HEK293 (cell line): Measurements from ENCODE around the gene COQ7.

ENCODE experiments used
- CTCF ChIA-PET: fragments of 350-600 bp; formaldehyde crosslinking; extraction: SDS; loops from one replicate; lab custom pipeline; 2021; ENCODE audit warnings: antibody characterized with exemption; lab: Yijun Ruan, JAX
- POLR2A ChIA-PET: fragments of 300-600 bp; formaldehyde crosslinking; extraction: SDS; loops from one replicate; lab custom pipeline; 2020; ENCODE audit warnings: antibody characterized with exemption, inconsistent platforms; lab: Yijun Ruan, JAX
- H3K27ac ChIP-seq: fragments of 200-500 bp; sonication (Bioruptor generic); 2 replicates; pipeline ENCODE4 v1.5.1; 2014; ENCODE audit warnings: low read depth, low read length, control low read depth, inconsistent platforms; ENCODE audit errors: extremely low read depth
- H3K36me3 ChIP-seq, 2 experiments: fragments of 200-500 bp in 1 of 2; sonication (Bioruptor generic) in 1 of 2; 1 replicate in 1 of 2; 2 replicates in 1 of 2; pipeline ENCODE4 v1.5.1; 2014 to 2017; ENCODE audit warnings: inconsistent platforms in 2 of 2, low read length in 2 of 2; ENCODE audit not compliant: control insufficient read depth in 2 of 2, insufficient read depth in 1 of 2
- H3K4me1 ChIP-seq: fragments of 200-500 bp; sonication (Bioruptor generic); 2 replicates; pipeline ENCODE4 v1.5.1; 2014; ENCODE audit warnings: mild to moderate bottlenecking, low read length, inconsistent platforms; ENCODE audit not compliant: control insufficient read depth, insufficient read depth
- H3K4me3 ChIP-seq: 2 replicates; pipeline ENCODE4 v1.5.1; 2011; ENCODE audit warnings: low read depth, mild to moderate bottlenecking, control low read depth, low read length, moderate library complexity
- H3K9me3 ChIP-seq: fragments of 200-500 bp; sonication (Bioruptor generic); 2 replicates; pipeline ENCODE4 v1.5.1; 2014; ENCODE audit warnings: low read depth, low read length, inconsistent platforms; ENCODE audit not compliant: control insufficient read depth, insufficient read depth
- AEBP2 ChIP-seq: fragments of 450-650 bp; formaldehyde crosslinking; IDR thresholded peaks from 2 replicates; pipeline ENCODE4 v1.5.1; 2016; ENCODE audit warnings: missing biosample characterization, missing genetic modification characterization, borderline replicate concordance
- PBX3 ChIP-seq: sonication (generic); formaldehyde crosslinking; IDR thresholded peaks from 2 replicates; pipeline ENCODE4 v1.8.1; 2022; ENCODE audit warnings: mild to moderate bottlenecking, moderate library complexity, missing genetic modification reagents
- PRDM1 ChIP-seq: fragments of 450-650 bp; formaldehyde crosslinking; IDR thresholded peaks from 2 replicates; pipeline ENCODE4; 2016; ENCODE audit warnings: missing biosample characterization, missing genetic modification characterization
- PRDM10 ChIP-seq: fragments of 450-650 bp; formaldehyde crosslinking; IDR thresholded peaks from 2 replicates; pipeline ENCODE4 v1.5.1; 2016; ENCODE audit warnings: missing biosample characterization, missing genetic modification characterization
- WT1 ChIP-seq: fragments of 450-650 bp; formaldehyde crosslinking; IDR thresholded peaks from 2 replicates; pipeline ENCODE4 v1.5.1; 2016; ENCODE audit warnings: missing biosample characterization, missing genetic modification characterization
- YY1 ChIP-seq: fragments of 450-650 bp; formaldehyde crosslinking; IDR thresholded peaks from 2 replicates; pipeline ENCODE4 v1.5.1; 2018; ENCODE audit warnings: missing biosample characterization, missing genetic modification characterization
- ZBTB21 ChIP-seq: fragments of 450-650 bp; formaldehyde crosslinking; IDR thresholded peaks from 2 replicates; pipeline ENCODE4 v1.5.1; 2017; ENCODE audit warnings: missing biosample characterization, missing genetic modification characterization
- ZBTB6 ChIP-seq: fragments of 450-650 bp; formaldehyde crosslinking; IDR thresholded peaks from 2 replicates; pipeline ENCODE4 v1.5.1; 2017; ENCODE audit warnings: missing biosample characterization, missing genetic modification characterization
- ZBTB8A ChIP-seq: fragments of 450-650 bp; formaldehyde crosslinking; IDR thresholded peaks from 2 replicates; pipeline ENCODE4 v1.5.1; 2016; ENCODE audit warnings: missing biosample characterization, missing genetic modification characterization
- ZIC2 ChIP-seq: fragments of 450-650 bp; formaldehyde crosslinking; IDR thresholded peaks from 2 replicates; pipeline ENCODE4 v1.5.1; 2016; ENCODE audit warnings: missing biosample characterization, missing genetic modification characterization
- ZNF10 ChIP-seq: fragments of 450-650 bp; formaldehyde crosslinking; IDR thresholded peaks from 2 replicates; pipeline ENCODE4 v1.5.1; 2017; ENCODE audit warnings: missing biosample characterization, missing genetic modification characterization
- ZNF211 ChIP-seq: fragments of 450-650 bp; formaldehyde crosslinking; IDR thresholded peaks from 2 replicates; pipeline ENCODE4 v1.5.1; 2016; ENCODE audit warnings: low read depth, missing biosample characterization, missing genetic modification characterization
- ZNF280D ChIP-seq: fragments of 450-650 bp; formaldehyde crosslinking; IDR thresholded peaks from 2 replicates; pipeline ENCODE4 v1.5.1; 2016; ENCODE audit warnings: missing biosample characterization, missing genetic modification characterization
- ZNF292 ChIP-seq: fragments of 450-650 bp; formaldehyde crosslinking; IDR thresholded peaks from 2 replicates; pipeline ENCODE4 v1.5.1; 2016; ENCODE audit warnings: low read depth, missing biosample characterization, missing genetic modification characterization, borderline replicate concordance
- ZNF398 ChIP-seq: fragments of 450-650 bp; formaldehyde crosslinking; IDR thresholded peaks from 2 replicates; pipeline ENCODE4 v1.5.1; 2017; ENCODE audit warnings: missing biosample characterization, missing genetic modification characterization
- ZNF416 ChIP-seq: fragments of 450-650 bp; formaldehyde crosslinking; IDR thresholded peaks from 2 replicates; pipeline ENCODE4 v1.5.1; 2016; ENCODE audit warnings: missing biosample characterization, missing genetic modification characterization
- ZNF664 ChIP-seq: fragments of 450-650 bp; formaldehyde crosslinking; IDR thresholded peaks from 2 replicates; pipeline ENCODE4 v1.5.1; 2016; ENCODE audit warnings: missing biosample characterization, missing genetic modification characterization
- ZNF670 ChIP-seq: fragments of 450-650 bp; formaldehyde crosslinking; IDR thresholded peaks from 2 replicates; pipeline ENCODE4 v1.5.1; 2016; ENCODE audit warnings: missing biosample characterization, missing genetic modification characterization, low read depth
- ZNF704 ChIP-seq: fragments of 450-650 bp; formaldehyde crosslinking; IDR thresholded peaks from 2 replicates; pipeline ENCODE4 v1.5.1; 2016; ENCODE audit warnings: missing biosample characterization, missing genetic modification characterization
- ZNF747 ChIP-seq: fragments of 450-650 bp; formaldehyde crosslinking; IDR thresholded peaks from 2 replicates; pipeline ENCODE4 v1.5.1; 2016; ENCODE audit warnings: missing biosample characterization, missing genetic modification characterization

The COQ7 gene

GRCh38 chr16:19114359-19115147 lies 47.1 kb downstream of the COQ7 start:
- ChIA-PET POLR2A (interaction anchor here (0.6 to 2.8 kb wide), 8 partner anchors 9 to 437 kb away, joined by 3 to 16 read pairs (median 6); partner anchors contain the start of genes ARL6IP1 and RPS15A), CTCF (interaction anchor here (0.6 to 2.3 kb wide), 7 partner anchors 9 to 270 kb away, joined by 3 to 10 read pairs (median 3); no protein-coding TSS in a partner anchor)
- H3K27ac ChIP-seq: peak overlapping the region; percentile 82; the same call in 1 of the 2 replicates
- peak overlapping the region; percentile 69 for H3K4me3 ChIP-seq
- H3K9me3 ChIP-seq: no peaks in the 10 kb centered on the region
- H3K36me3 ChIP-seq: peaks cover 0 to 16% of the 10 kb centered on the region in 2 experiments; a peak in 1 of 3 replicates
- H3K4me1 ChIP-seq: peaks cover 9% of the 10 kb centered on the region; the same call in 1 of the 2 replicates
- no peak for TF ChIP-seq ZNF211
- no peak for TF ChIP-seq PRDM1 (tag by site-specific recombination)
- TF ChIP-seq ZNF416 (tag by site-specific recombination): no peak
- TF ChIP-seq ZIC2 (tag by site-specific recombination): peak; percentile 68
- TF ChIP-seq ZBTB21 (tag by site-specific recombination): no peak
- no peak for TF ChIP-seq ZNF670
- TF ChIP-seq ZNF704 (tag by site-specific recombination): no peak
- no peak for TF ChIP-seq ZNF398
- peak; percentile 37; the same call in 1 of the 2 replicates for TF ChIP-seq YY1
- no peak for TF ChIP-seq ZNF280D (tag by site-specific recombination)
- TF ChIP-seq ZBTB8A: no peak
- no peak for TF ChIP-seq WT1
- TF ChIP-seq AEBP2 (tag by site-specific recombination): no peak
- TF ChIP-seq PBX3 (CRISPR knock-in tag): peak; percentile 32; the same call in 1 of the 2 replicates
- peak; percentile 64; the same call in 1 of the 2 replicates for TF ChIP-seq ZBTB6
- TF ChIP-seq ZNF747 (tag by site-specific recombination): no peak
- TF ChIP-seq ZNF292 (tag by site-specific recombination): no peak
- no peak for TF ChIP-seq ZNF10 (tag by site-specific recombination)
- no peak for TF ChIP-seq ZNF664 (tag by site-specific recombination)
- peak; percentile 31 for TF ChIP-seq PRDM10 (tag by site-specific recombination)
